ENCODE data around the gene PCSK1. TPM values are rescaled to one million over a fixed set of nuclear protein-coding genes. Genes with fewer than 3 reads are reported as not detected.

PCSK1 gene
- total and polyA plus RNA-seq, 8 donors: 0.18 to 4.8 (median 0.58) TPM; not detected in 4

DNA sequence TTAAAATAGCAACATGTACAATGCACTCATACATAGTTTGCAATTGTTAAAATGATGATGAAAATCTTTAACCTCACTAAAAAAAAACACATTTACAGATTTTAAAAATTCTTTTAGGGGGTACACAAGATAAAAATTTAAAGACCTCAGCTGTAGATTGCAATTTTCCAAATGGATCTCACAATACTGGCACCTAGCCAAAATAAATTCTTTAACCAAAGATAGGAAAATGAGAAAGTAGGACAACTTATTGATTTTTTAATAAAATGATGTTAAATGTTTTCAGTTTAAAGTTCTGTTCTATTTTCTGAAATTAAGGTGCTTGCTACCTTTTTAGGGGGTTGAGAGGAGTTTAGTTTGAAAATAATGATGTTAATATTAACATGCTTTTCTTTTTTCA lies 90.0 kb downstream of the PCSK1 start:
- no peaks in the 10 kb centered on the region for H3K36me3 ChIP-seq
- no peak overlapping the region for H3K27ac ChIP-seq
- no peaks in the 10 kb centered on the region for H3K9me3 ChIP-seq
- no peaks in the 10 kb centered on the region for H3K27me3 ChIP-seq
- intact Hi-C loops (cut with DNase I; ENCODE audit: low total_unique reads): no loop called here
- no peak overlapping the region for H3K4me3 ChIP-seq
- no peak for DNase-seq
- peaks cover 15 to 50% (median 24%) of the 10 kb centered on the region in 4 donors for H3K4me1 ChIP-seq
- TF ChIP-seq POLR2A (IDR thresholded peaks at IDR 0.05) (no peak), POLR2AphosphoS5 (IDR thresholded peaks at IDR 0.05) (no peak), EP300 (IDR thresholded peaks at IDR 0.05) (no peak)
- TF ChIP-seq, protein P1, sequence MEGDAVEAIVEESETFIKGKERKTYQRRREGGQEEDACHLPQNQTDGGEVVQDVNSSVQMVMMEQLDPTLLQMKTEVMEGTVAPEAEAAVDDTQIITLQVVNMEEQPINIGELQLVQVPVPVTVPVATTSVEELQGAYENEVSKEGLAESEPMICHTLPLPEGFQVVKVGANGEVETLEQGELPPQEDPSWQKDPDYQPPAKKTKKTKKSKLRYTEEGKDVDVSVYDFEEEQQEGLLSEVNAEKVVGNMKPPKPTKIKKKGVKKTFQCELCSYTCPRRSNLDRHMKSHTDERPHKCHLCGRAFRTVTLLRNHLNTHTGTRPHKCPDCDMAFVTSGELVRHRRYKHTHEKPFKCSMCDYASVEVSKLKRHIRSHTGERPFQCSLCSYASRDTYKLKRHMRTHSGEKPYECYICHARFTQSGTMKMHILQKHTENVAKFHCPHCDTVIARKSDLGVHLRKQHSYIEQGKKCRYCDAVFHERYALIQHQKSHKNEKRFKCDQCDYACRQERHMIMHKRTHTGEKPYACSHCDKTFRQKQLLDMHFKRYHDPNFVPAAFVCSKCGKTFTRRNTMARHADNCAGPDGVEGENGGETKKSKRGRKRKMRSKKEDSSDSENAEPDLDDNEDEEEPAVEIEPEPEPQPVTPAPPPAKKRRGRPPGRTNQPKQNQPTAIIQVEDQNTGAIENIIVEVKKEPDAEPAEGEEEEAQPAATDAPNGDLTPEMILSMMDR (IDR thresholded peaks at IDR 0.05): no peak

DNA sequence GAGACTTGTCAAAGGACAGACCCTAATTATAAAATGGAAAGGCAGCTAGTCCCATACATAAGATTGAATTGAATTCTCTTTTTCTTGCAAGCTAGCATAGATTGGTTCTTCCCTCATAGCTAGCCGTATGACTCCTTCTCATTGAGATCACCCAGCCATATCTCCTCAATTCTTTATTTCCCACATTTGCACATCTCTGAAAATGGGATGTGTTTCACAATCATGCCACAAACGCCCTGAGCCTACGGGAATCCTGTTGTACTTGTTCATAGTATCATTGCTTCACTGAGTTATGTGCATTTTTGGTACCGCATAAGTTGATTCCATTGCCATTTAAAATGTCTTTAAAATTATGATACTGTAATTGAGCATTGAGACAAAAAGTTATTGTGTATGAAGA lies 90.5 kb downstream of the PCSK1 start:
- intact Hi-C loops (cut with DNase I; ENCODE audit: low total_unique reads): no loop called here
- Histone ChIP-seq H3K4me1 (peaks cover 18 to 55% (median 26%) of the 10 kb centered on the region in 4 donors), H3K27ac (no peak overlapping the region), H3K4me3 (no peak overlapping the region), H3K36me3 (no peaks in the 10 kb centered on the region), H3K9me3 (no peaks in the 10 kb centered on the region), H3K27me3 (no peaks in the 10 kb centered on the region)
- TF ChIP-seq EP300 (IDR thresholded peaks at IDR 0.05) (no peak), POLR2A (IDR thresholded peaks at IDR 0.05) (no peak), POLR2AphosphoS5 (IDR thresholded peaks at IDR 0.05) (no peak)
- TF ChIP-seq, protein P1 (IDR thresholded peaks at IDR 0.05): no peak
- DNase-seq: no peak
- 80 to 92% (median 85%) methylated on average over 4 of the region's 4 CpGs for WGBS, 5 donors

Other genes with a start within 250 kb of the PCSK1 start
- gene CAST, start 229.1 kb upstream of the PCSK1 start, total RNA-seq: 100 to 1,000 TPM; 194 to 458 (median 237) TPM
- gene CAST, start 229.1 kb upstream of the PCSK1 start, polyA plus RNA-seq: 10 to 100 TPM; 54.0 to 73.9 (median 69.4) TPM

All from stomach (tissue), 9 donors.